ENCODE results near the gene THG1L. TPM values are rescaled to one million over a fixed set of nuclear protein-coding genes. Genes with fewer than 3 reads are reported as not detected.
"Not testable (repeated sequence)": the region's sequence is repeated elsewhere in the genome, so short reads cannot be mapped to it uniquely, and the experiment has no call there.

Gene THG1L
- 22.6 and 27.1 TPM in 2 replicates for total RNA-seq (2014; rRNA removed; shearing (Covaris generic))

DNA sequence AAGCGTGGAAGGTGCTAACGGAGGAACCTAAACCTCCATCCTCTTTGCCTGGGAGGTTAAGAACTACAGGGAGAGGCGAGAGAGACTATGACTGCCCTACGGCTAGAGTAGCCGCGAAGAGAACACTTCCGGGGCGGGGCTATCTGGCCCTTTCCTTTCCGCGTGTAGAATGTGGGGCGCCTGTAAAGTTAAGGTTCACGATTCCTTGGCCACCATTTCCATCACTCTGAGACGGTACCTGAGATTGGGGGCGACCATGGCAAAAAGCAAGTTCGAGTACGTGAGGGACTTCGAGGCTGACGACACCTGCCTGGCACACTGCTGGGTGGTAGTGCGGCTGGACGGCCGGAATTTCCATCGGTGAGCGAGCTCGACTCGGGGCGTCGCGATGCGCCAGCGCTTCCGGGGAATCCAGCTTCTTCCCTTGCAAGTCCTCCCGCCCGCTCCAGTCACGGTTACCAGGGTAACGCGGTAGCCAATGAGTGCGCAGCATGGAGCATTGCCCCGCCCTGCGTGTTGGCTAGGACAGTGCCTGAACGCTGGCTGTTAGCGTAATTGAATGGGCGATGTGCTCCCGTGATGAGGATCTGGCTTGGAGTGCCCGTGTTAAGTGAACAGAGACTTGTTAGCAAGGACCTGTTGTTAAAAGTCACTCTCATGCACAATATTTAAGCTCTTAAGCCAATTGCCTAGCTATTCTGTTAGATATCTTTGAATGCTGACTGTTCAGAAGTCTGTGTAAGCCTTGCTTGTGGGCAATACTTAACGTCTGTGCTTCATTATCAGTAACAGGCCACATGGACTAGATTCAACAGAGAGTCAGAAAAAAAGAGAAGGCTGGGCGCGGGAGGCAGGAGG is at the start of gene THG1L:
Gene THG1L, plus strand, starts transcription at position 149 of the 858 bp plus-strand sequence. Its CDS starts 21 bp downstream, at position 170.
- DNase-seq (ENCODE audit: low spot score): peak; percentile 98

DNA sequence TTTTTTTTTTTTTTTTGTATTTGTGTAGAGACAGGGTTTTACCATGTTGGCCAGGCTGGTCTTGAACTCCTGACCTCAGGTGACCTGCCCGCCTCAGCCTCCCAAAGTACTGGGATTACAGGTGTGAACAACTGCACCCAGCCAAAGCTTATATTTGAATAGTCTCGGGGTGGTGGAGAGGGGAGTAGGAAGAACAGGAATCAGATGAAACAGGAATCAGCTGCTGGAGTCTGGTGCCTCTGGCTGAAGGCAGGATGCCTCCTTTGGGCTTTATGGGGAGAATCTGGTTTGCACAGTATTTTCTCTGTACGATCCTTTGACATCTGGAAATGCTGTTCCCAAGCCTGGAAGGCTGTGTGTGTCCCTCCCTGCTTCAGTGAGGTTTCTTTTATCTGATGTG is 49.0 kb upstream of the THG1L start:
- DNase-seq (ENCODE audit: low spot score): no peak

DNA sequence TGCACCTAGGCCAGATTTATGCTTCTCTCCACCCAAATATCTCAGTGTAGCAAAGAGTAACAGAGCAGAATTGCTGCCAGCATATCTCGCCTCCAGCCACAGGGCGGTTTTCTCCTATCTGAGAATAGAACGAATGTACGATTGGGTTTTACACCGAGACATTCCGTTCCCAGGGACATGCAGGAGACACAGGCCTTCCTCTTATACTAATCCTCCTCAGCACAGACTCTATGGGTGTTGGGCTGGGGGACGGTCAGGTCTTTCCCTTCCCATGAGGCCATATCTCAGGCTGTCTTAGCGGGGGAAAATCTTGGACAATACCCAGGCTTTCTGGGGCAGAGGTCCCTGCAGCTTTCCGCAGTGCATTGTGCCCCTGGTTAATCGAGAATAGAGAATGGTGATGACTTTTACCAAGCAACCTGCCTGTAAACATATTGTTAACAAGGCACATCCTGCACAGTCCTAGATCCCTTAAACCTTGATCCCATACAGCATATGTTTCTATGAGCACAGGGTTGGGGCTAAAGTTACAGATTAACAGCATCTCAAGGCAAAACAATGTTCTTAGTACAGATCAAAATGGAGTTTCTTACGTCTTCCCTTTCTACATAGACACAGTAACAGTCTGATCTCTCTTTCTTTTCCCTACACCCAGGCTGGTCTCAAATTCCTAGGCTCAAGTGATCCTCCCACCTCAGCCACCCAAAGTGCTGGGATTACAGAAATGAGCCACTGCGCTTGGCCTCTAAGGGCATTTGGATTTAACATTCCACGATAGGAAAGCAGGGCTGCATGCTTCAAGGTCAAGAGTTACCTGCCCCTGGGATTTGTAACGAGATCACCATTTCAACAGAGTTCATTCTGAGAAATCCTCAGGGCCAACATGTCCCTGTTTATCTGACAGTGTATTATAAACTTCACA is 44.7 kb upstream of the THG1L start:
- not testable (repeated sequence) for DNase-seq (ENCODE audit: low spot score)

DNA sequence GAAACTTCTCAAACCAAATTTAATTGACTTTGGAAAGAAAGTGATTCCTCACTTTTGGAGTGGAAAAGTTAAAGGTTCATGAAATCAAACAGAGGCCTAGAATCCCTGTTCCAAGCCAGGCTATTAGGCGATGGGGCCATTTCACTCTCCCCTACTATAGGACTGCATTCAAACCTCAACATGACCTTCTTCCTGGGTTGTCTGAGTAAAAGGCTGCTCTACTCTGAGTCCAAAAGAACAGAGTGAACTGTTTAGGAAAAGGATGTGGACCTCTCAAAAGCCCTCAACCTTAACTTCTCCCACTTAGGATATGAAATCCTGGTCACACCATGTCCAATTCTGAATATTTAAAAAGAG is 44.0 kb upstream of the THG1L start:
- no peak for DNase-seq (ENCODE audit: low spot score)

DNA sequence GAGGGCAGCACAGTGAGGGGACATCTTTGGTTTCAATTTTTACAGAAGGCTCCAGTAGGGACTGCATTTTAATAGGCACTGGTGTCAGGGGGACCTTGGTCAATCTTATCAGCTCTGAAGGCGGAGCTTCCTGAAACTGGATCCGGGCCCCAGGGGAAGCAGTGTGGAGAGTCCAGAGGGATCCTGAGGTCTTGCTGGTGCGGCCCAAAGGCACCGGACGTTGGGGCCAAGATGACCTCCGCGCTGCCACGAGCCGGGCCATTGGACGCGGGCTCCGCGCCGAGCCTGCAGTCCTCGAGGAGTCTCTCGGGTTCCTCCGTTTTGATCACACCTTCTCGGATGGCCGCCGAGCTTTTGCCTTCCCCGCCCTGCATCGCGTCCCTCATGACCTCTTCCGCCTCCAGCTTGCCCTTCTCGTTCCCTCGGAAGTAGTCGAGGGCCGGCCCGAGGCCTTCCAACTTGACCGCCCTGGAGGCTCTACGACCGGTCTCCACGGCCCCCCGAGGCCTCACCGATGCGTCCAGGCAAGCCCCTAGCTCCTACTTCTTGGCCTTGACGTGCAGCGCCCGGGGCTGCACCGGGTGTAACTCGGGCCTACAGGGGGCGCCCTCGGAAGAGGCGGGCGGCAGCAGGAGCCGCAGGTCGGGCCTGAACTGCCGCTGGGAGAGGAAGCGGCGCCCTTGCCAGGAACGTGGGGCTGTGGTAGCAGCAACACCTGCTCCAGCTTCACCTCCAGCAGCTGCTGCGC is 41.1 kb upstream of the THG1L start:
- no peak for DNase-seq (ENCODE audit: low spot score)

DNA sequence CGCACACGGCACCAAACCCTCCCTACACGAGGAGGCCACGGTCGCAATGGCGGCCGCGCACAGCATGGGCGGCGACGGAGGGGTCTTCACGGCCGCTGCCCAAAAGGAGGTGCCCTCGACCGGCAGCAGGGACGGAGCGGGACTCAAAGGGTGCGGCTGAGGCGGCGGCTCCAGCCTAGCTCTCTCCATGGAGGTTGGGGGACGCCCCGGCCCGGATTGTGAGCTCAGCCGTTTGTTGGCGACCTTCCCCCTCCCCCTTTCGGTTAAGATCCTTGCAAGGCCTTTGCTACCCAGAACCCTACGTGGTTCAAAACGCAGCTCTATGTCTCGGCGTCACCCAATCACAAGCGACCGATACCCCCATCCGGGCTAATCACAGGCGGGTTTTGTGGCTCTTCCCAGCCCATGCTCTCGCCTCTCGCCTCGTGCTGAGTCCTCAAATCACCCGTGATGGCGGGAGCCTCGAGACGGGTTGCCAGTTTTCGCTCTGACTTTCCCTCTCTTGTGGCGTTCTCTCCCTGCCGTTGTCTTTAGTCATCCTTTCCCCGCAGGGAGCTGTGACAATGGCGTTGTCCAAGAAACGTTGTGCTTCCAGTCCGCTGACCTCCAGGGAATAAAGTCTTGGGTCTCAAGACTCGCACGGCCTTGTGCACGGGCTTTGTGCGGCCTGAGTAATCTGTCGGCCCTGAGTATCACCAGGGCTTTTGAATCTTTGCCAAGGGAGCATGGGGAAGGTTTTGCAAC is 40.4 kb upstream of the THG1L start:
- no peak for DNase-seq (ENCODE audit: low spot score)

DNA sequence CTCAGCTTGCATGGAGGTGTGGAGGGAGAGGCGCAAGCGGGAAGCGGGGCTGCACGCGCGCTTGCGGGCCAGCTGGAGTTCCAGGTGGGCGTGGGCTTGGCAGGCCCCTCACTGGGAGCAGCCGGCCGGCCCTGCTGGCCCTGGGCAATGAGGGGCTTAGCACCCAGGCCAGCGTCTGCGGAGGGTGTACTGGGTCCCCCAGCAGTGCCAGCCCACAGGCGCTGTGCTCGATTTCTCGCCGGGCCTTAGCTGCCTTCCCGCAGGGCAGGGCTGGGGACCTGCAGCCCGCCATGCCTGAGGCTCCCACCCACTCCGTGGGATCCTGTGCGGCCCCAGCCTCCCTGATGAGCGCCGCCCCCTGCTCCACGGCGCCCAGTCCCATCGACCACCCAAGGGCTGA is 37.4 kb upstream of the THG1L start:
- DNase-seq (ENCODE audit: low spot score): not testable (repeated sequence)

DNA sequence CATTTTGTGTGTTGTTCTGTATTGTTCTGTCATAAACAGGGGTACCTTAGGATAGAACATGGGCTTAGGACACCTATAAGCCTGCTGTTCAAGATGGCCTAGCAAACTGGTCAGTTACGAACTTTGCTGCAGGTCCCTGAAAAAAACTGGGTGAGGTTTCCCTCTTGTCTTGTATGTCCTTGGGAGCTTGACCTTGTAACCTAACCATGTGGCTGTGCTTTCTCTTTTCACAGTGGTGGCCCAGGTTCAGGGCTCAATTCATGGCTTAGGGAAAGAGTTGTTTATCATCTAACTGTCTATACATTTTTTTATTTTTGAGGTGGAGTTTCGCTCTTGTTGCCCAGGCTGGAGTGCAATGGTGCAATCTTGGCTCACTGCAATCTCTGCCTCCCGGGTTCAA is 35.1 kb upstream of the THG1L start:
- DNase-seq (ENCODE audit: low spot score): not testable (repeated sequence)

DNA sequence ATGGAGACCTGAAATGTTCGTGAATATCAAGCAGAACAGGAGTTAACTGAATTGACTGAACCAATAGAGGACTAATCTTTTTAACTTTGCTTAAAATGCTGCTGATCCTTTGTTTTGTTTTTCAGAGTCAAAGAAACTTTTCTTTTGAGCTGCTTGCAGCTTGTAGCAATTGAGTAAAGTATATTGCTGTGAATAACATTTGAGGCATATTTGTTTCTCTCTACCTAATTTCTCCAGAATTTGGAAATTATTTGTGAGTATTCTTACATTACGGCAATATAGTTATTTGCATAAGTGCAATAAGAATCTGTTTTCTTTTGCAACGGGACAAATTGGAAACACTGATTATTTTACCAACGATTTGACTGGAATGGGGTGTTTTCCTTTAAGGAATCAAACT is 32.5 kb upstream of the THG1L start:
- DNase-seq (ENCODE audit: low spot score): not testable (repeated sequence)

DNA sequence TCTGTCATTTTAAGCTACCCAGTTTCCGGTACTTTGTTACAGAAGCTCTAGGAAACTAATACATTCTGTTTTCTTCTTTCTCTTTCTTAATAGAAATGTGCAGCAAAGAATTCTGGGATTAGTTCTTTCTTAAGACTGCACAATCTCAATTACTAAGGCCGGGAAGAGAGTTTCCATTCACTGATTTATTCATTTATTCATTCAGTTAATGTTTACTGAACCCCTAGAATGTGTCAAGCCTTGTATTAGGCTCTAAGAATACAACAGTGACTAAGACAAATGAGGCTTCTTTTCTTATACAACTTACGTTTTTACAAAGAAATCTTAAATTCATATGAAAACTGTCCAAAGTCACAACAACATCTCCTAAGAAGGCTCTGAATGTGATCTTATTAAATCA is 27.5 kb upstream of the THG1L start:
- no peak for DNase-seq (ENCODE audit: low spot score)

DNA sequence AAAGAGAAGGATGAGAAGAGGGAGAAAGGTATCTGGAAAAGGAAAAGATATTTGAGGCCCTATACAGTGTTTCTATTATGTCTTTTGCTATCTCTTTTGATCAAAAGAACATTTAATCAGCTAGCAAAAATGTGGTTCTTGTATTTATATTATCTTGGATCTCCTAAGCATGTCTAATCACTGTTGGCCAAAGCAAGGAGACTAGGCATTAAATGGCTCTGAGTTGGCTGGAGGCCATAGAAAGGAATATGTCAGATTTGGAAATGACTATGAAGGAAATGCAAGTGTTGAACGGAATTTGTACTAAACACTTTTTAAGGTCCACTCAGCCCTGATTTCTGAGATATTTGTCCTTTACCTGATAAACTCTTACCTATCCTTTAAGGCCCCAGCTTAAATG is 22.4 kb upstream of the THG1L start:
- peak; percentile 6 for DNase-seq (ENCODE audit: low spot score)

DNA sequence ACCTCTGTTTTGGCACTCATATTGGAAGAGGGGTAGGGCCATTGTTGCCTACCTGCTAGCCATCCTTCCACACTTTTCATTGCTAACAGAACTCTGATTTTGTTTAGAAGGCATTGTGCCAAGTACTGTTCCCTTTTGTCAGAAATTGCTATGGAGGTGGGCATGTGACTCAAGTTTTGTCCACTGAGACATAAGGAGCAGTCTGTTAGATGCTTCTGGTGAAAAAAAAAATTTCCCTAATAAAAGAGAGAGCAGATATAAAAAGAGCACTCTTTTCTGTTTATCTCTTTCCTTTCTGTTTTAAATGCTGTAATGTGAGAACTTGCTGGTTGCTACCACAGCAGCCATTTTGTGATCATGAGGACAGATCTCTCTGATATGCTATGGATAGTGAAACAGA is 21.9 kb upstream of the THG1L start:
- DNase-seq (ENCODE audit: low spot score): no peak

DNA sequence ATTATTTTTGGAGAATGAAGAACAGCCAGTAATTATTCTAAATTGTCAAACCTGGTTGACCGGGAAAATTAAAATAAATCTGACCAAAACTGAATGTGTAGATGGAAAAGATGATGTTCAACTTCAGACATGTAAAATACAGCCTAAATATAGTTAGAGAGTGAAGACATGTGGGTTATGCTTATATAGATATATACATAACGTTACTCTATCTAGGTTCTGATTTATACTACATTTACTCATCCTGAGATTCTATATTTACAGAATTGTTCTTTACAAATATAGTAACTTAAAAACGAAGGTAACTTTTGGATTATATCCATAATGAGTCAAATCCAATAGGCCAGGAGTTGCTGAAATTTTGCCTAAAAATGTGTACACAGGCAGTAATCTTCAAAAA is 20.8 kb upstream of the THG1L start:
- no peak for DNase-seq (ENCODE audit: low spot score)

DNA sequence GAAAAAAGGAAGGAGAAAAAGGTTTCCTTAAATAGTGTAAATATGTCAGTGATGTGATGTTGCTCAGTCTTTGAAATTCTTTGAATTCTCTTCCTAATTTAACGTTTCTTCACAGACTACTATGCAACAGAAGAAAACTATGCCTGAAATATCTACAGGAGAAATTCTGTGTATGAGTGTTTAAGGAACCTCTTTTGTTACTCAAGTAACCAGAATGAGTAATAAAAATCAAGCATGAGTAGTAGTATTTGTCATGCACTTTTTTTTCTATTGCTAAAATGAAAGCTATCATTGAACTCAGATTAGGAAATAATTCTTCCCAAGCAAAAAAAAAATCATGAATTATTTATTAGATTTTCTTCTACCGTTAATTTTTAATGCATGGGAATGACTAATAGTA is 20.3 kb upstream of the THG1L start:
- no peak for DNase-seq (ENCODE audit: low spot score)

DNA sequence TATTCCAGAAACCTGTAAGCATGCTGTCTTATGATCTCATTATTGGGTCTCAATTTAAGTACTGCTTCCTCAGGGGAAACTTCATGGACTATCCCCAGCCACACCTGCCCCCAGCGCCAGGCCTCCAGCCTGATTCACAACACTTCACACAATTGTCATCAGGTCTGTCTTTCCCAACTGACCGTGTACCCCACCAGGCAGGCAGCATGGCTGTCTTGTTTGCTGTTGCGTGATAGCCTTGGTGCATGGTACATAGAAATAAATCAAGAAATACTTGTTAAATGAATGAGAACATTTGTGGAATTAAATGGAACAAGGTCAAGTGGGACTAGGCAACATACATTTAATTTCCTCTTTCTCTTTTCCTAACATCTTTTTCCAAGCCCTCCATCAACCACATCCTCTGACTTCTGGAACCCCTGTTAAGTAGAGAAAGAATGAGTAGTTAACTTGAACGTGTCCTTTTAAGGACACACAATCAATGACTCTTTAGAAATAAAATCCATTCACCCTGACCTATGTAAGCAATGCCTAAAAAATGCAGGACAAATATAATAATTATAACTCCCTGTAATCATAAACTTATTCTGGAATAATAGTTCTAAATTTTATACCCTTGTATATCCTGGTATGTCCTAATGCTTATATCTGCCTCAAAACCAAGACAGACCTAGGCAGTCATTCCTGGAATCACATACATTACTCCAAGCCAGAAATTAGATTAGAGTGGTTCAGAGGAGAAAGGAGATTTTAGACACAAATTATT is 17.2 kb upstream of the THG1L start:
- no peak for DNase-seq (ENCODE audit: low spot score)

DNA sequence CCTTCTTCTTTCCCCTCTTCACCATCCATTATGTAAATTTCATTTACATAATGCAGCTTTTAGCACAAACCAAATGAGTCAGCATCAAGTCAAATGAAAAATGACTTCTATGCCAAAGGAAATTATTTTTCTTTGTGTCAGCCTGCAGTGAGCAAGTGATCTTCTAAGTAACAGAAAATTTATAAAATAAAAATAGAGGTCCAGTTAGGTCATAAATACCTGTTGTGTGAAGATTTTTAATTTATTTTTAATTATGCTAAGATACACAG is 16.7 kb upstream of the THG1L start:
- DNase-seq (ENCODE audit: low spot score): no peak

DNA sequence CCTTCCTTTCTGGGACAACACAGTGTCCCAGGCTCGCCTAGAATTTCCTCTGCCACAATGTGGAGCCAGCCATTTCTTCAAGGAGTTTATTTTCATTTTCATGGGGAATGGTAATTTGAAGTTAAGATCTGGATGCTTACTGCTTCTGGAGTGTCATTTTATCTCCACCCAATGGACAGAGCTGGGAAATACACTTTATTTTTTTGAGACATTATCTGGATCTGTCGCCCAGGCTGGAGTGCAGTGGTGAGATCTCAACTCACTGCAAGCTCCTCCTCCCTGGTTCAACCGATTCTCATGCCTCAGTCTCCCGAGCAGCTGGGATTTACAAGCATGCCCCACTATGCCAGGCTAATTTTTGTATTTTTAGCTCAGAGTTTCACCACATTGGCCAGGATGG is 12.7 kb upstream of the THG1L start:
- peak; percentile 47 for DNase-seq (ENCODE audit: low spot score)

DNA sequence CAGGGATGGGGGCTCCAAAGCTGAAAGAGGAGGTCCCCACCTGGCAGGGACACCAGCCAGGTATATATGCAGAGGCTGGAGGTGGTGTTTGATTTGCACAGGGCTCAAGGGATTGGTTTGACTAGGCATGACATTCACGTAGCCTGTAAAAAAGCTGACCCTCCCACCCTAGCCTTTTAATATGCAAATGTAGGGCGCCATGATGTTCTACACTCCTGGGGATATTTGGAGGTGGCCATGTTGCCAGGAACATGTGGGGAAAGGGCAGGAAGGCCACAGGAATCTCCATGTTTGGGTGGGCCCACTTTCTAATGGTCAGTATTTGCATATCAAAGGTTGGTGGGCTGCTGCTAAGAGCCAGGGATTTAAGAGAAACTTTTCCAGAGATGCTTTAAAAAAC is 12.0 kb upstream of the THG1L start:
- no peak for DNase-seq (ENCODE audit: low spot score)

DNA sequence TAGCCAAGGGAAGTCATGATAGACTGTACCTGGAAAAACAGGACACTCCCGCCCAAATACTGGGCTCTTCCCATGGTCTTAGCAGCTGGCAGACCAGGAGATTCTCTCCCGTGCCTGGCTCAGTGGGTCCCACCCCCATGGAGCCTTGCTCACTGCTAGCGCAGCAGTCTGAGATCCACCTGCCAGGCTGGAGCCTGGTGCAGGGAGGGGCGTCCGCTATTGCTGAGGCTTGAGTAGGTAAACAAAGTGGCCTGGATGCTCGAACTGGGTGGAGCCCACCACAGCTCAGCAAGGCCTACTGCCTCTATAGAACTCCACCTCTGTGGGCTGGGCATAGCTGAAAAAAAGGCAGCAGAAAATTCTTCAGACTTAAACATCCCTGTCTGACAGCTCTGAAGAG is 10.1 kb upstream of the THG1L start:
- DNase-seq (ENCODE audit: low spot score): no peak

DNA sequence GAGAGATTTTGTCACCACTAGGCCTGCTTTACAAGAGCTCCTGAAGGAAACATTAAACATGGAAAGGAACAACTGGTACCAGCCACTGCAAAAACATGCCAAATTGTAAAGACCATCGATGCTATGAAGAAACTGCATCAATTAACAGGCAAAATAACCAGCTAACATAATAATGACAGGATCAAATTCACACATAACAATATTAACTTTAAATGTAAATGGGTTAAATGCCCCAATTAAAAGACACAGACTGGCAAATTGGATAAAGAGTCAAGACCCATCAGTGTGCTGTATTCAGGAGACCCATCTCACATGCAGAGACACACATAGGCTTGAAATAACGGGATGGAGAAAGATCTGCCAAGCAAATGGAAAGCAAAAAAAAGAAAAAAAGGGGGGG is 8.3 kb upstream of the THG1L start:
- DNase-seq (ENCODE audit: low spot score): not testable (repeated sequence)

DNA sequence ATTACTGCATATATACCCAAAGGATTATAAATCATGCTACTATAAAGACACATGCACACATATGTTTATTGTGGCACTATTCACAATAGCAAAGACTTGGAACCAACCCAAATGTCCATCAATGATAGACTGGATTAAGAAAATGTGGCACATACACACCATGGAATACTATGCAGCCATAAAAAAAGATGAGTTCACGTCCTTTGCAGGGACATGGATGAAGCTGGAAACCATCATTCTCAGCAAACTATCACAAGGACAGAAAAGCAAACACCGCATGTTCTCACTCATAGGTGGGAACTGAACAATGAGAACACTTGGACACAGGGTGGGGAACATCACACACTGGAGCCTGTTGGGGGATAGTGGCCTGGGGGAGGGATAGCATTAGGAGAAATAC is 4.6 kb upstream of the THG1L start:
- not testable (repeated sequence) for DNase-seq (ENCODE audit: low spot score)

All from H4 (cell line).